Subcutaneous abdominal adipose tissue (tissue), 5 donors: ENCODE measurements around the gene ANO4.

ENCODE experiments used
- H3K27ac ChIP-seq: one replicate; pipeline ENCODE4 v1.7.0; 2013; ENCODE audit warnings: low read depth, mild to moderate bottlenecking, inconsistent platforms, low read length, moderate library complexity
- H3K27me3 ChIP-seq, 5 donors: one replicate each; pipeline ENCODE4 v1.7.0; 2013; ENCODE audit warnings: low read length in 5 of 5, inconsistent platforms in 1 of 5; ENCODE audit not compliant: control insufficient read depth in 5 of 5, insufficient read depth in 4 of 5
- H3K36me3 ChIP-seq, 5 donors: one replicate each; pipeline ENCODE4 v1.7.0; 2013; ENCODE audit warnings: low read length in 5 of 5; ENCODE audit not compliant: control insufficient read depth in 5 of 5, insufficient read depth in 5 of 5
- H3K4me1 ChIP-seq, 5 donors: one replicate each; pipeline ENCODE4 v1.7.0; 2013; ENCODE audit warnings: low read length in 5 of 5, mild to moderate bottlenecking in 3 of 5, moderate library complexity in 1 of 5; ENCODE audit not compliant: control insufficient read depth in 5 of 5, insufficient read depth in 5 of 5
- H3K4me3 ChIP-seq, 5 donors: one replicate each; pipeline ENCODE4 v1.7.0; 2013; ENCODE audit warnings: low read length in 5 of 5, low read depth in 1 of 5
- H3K9ac ChIP-seq, 5 donors: one replicate each; pipeline ENCODE4 v1.7.0; 2013; ENCODE audit warnings: low read length in 5 of 5, mild to moderate bottlenecking in 4 of 5, moderate library complexity in 3 of 5
- H3K9me3 ChIP-seq, 5 donors: one replicate each; pipeline ENCODE4 v1.7.0; 2013; ENCODE audit warnings: low read length in 5 of 5; ENCODE audit not compliant: control insufficient read depth in 5 of 5
- donor health status: healthy.
- donor health status: healthy.
- donor health status: healthy.
- donor health status: healthy.
- donor health status: healthy.

ANO4 gene

GRCh38 chr12:101015044-101015443, 220.5 kb downstream of the ANO4 start:
- Histone ChIP-seq H3K9ac (no peak overlapping the region), H3K27ac (no peak overlapping the region), H3K4me1 (peaks cover 0 to 3% (median 0%) of the 10 kb centered on the region in 5 donors), H3K4me3 (no peak overlapping the region), H3K36me3 (no peaks in the 10 kb centered on the region), H3K9me3 (peaks cover 0 to 4% (median 2%) of the 10 kb centered on the region in 5 donors), H3K27me3 (no peaks in the 10 kb centered on the region)

- peaks cover 0 to 9% (median 2%) of the 10 kb centered on the region in 5 donors for H3K9me3 ChIP-seq
- no peaks in the 10 kb centered on the region for H3K36me3 ChIP-seq
- H3K4me1 ChIP-seq, result no peaks in the 10 kb centered on the region
- no peak overlapping the region for H3K27ac ChIP-seq
- no peaks in the 10 kb centered on the region for H3K27me3 ChIP-seq
- H3K9ac ChIP-seq, result no peak overlapping the region
- H3K4me3 ChIP-seq, result no peak overlapping the region
These were observed 224.0 kb downstream of the ANO4 start for GRCh38 chr12:101018540-101018939.

- no peak overlapping the region for H3K27ac ChIP-seq
- H3K4me3 ChIP-seq, result no peak overlapping the region
- no peaks in the 10 kb centered on the region for H3K4me1 ChIP-seq
- H3K36me3 ChIP-seq, result no peaks in the 10 kb centered on the region
- H3K9ac ChIP-seq, result no peak overlapping the region
- H3K9me3 ChIP-seq, result peaks cover 0 to 9% (median 2%) of the 10 kb centered on the region in 5 donors
- no peaks in the 10 kb centered on the region for H3K27me3 ChIP-seq
These were observed 224.6 kb downstream of the ANO4 start for GRCh38 chr12:101019201-101019600.

GRCh38 chr12:101019667-101020066, 225.1 kb downstream of the ANO4 start:
- Histone ChIP-seq H3K27ac (no peak overlapping the region), H3K9ac (no peak overlapping the region), H3K27me3 (no peaks in the 10 kb centered on the region), H3K4me1 (no peaks in the 10 kb centered on the region), H3K9me3 (peaks cover 0 to 9% (median 2%) of the 10 kb centered on the region in 5 donors), H3K36me3 (no peaks in the 10 kb centered on the region), H3K4me3 (no peak overlapping the region)

GRCh38 chr12:101021442-101021841, 226.9 kb downstream of the ANO4 start:
- Histone ChIP-seq H3K4me1 (no peaks in the 10 kb centered on the region), H3K27me3 (no peaks in the 10 kb centered on the region), H3K36me3 (no peaks in the 10 kb centered on the region), H3K9ac (no peak overlapping the region), H3K4me3 (no peak overlapping the region), H3K9me3 (peaks cover 0 to 9% (median 1%) of the 10 kb centered on the region in 5 donors), H3K27ac (no peak overlapping the region)

- Histone ChIP-seq H3K27me3 (no peaks in the 10 kb centered on the region), H3K27ac (no peak overlapping the region), H3K9ac (no peak overlapping the region), H3K9me3 (peaks cover 0 to 9% (median under 1%) of the 10 kb centered on the region in 5 donors), H3K36me3 (no peaks in the 10 kb centered on the region), H3K4me3 (no peak overlapping the region), H3K4me1 (no peaks in the 10 kb centered on the region)
These were observed 227.4 kb downstream of the ANO4 start for GRCh38 chr12:101021911-101022388.

GRCh38 chr12:101027200-101027599, 232.6 kb downstream of the ANO4 start:
- no peaks in the 10 kb centered on the region for H3K27me3 ChIP-seq
- no peaks in the 10 kb centered on the region for H3K4me1 ChIP-seq
- no peak overlapping the region for H3K27ac ChIP-seq
- H3K9ac ChIP-seq, result no peak overlapping the region
- H3K4me3 ChIP-seq, result no peak overlapping the region
- H3K36me3 ChIP-seq, result no peaks in the 10 kb centered on the region
- H3K9me3 ChIP-seq, result peaks cover 0 to 13% (median 0%) of the 10 kb centered on the region in 5 donors

GRCh38 chr12:101027816-101028215, 233.2 kb downstream of the ANO4 start:
- Histone ChIP-seq H3K27me3 (no peaks in the 10 kb centered on the region), H3K36me3 (no peaks in the 10 kb centered on the region), H3K9me3 (peaks cover 0 to 13% (median 0%) of the 10 kb centered on the region in 5 donors), H3K9ac (no peak overlapping the region), H3K27ac (no peak overlapping the region), H3K4me3 (no peak overlapping the region), H3K4me1 (no peaks in the 10 kb centered on the region)

- Histone ChIP-seq H3K36me3 (no peaks in the 10 kb centered on the region), H3K4me3 (no peak overlapping the region), H3K9me3 (peaks cover 0 to 3% (median 0%) of the 10 kb centered on the region in 5 donors), H3K4me1 (no peaks in the 10 kb centered on the region), H3K9ac (no peak overlapping the region), H3K27me3 (no peaks in the 10 kb centered on the region), H3K27ac (no peak overlapping the region)
These were observed 243.8 kb downstream of the ANO4 start for GRCh38 chr12:101038289-101038871.

GRCh38 chr12:101039848-101040531, 245.4 kb downstream of the ANO4 start:
- no peak overlapping the region for H3K9ac ChIP-seq
- no peaks in the 10 kb centered on the region for H3K36me3 ChIP-seq
- H3K9me3 ChIP-seq, result no peaks in the 10 kb centered on the region
- H3K27ac ChIP-seq, result no peak overlapping the region
- no peak overlapping the region for H3K4me3 ChIP-seq
- H3K4me1 ChIP-seq, result no peaks in the 10 kb centered on the region
- no peaks in the 10 kb centered on the region for H3K27me3 ChIP-seq
